Keratinocyte (primary cell): ENCODE measurements around the gene SLC1A3.

Experiments
- CTCF ChIP-seq, 3 experiments: IDR thresholded peaks in 1 of 3; conservative IDR thresholded peaks in 1 of 3; optimal IDR thresholded peaks in 1 of 3; 2 replicates in 2 of 3; 3 replicates in 1 of 3; pipeline versions ENCODE3 to v1.5.1; 2011; ENCODE audit warnings: low read length in 3 of 3, mild to moderate bottlenecking in 3 of 3, moderate library complexity in 2 of 3, control low read depth in 1 of 3, inconsistent platforms in 1 of 3; ENCODE audit not compliant: insufficient read depth in 2 of 3; ENCODE audit errors: extremely low read depth in 1 of 3
- EZH2 ChIP-seq: IDR thresholded peaks from one replicate; pipeline ENCODE4 v1.6.1; 2012; ENCODE audit warnings: inconsistent platforms, mild to moderate bottlenecking, low read length, moderate library complexity

- TF ChIP-seq CTCF (optimal IDR thresholded peaks at IDR 0.05 in 1 of 3, IDR thresholded peaks at IDR 0.05 in 1 of 3, conservative IDR thresholded peaks at IDR 0.05 in 1 of 3; ENCODE audit: extremely low read depth in 1 of 3, insufficient read depth in 2 of 3, low read length in 3 of 3): no peak
- TF ChIP-seq EZH2: no peak
Observed at GRCh38 chr5:36701085-36701698, 94.8 kb downstream of the SLC1A3 start.
